GM23338 (cell line): ENCODE data around the gene EDAR. TPM values are rescaled to one million over a fixed set of nuclear protein-coding genes. Genes with fewer than 3 reads are reported as not detected.
A peak's percentile ranks its signal among the peaks of the same experiment; 100 is the strongest.

Source experiments
- ATAC-seq: fragments of 200-7000 bp; cut with Tn5 transposase; 3 replicates; pipeline ENCODE4 v1.9.1; 2020
- DNase-seq: peaks from one replicate; pipeline ENCODE4 v3.0.0-alpha.2; 2015; ENCODE audit warnings: low spot score
- H2AFZ ChIP-seq: fragments of 200-600 bp; sonication (generic); 2 replicates; pipeline ENCODE4 v1.8.0; 2016; ENCODE audit warnings: antibody characterized with exemption, mild to moderate bottlenecking, moderate library complexity
- H3F3A ChIP-seq: fragments of 200-600 bp; sonication (generic); replicated peaks from 2 replicates; pipeline ENCODE4 v1.8.0; 2017; ENCODE audit warnings: antibody characterized with exemption, mixed run types, low read depth
- H3K27ac ChIP-seq: fragments of 200-600 bp; sonication (generic); 2 replicates; pipeline ENCODE4 v1.6.1; 2016; ENCODE audit warnings: low read depth
- H3K27me3 ChIP-seq: fragments of 200-600 bp; sonication (generic); 2 replicates; pipeline ENCODE4 v1.8.0; 2016; ENCODE audit warnings: mild to moderate bottlenecking, mixed run types, moderate library complexity; ENCODE audit not compliant: insufficient read depth
- H3K36me3 ChIP-seq: fragments of 200-600 bp; sonication (generic); 2 replicates; pipeline ENCODE4 v1.8.0; 2016; ENCODE audit warnings: mild to moderate bottlenecking; ENCODE audit not compliant: insufficient read depth
- H3K4me1 ChIP-seq: fragments of 200-600 bp; sonication (generic); 2 replicates; pipeline ENCODE4 v1.8.0; 2016; ENCODE audit warnings: mild to moderate bottlenecking, moderate library complexity; ENCODE audit not compliant: insufficient read depth
- H3K4me2 ChIP-seq: fragments of 200-600 bp; sonication (generic); 2 replicates; pipeline ENCODE4 v1.7.1; 2017; ENCODE audit warnings: mixed run types
- H3K4me3 ChIP-seq: fragments of 200-600 bp; sonication (generic); 2 replicates; pipeline ENCODE4 v1.6.1; 2016; ENCODE audit warnings: mixed run types
- H3K79me2 ChIP-seq: fragments of 200-600 bp; sonication (generic); replicated peaks from 2 replicates; pipeline ENCODE4 v1.8.0; 2017; ENCODE audit warnings: mild to moderate bottlenecking; ENCODE audit not compliant: insufficient read depth
- H3K9me2 ChIP-seq: fragments of 200-600 bp; sonication (generic); 2 replicates; pipeline ENCODE4 v1.8.0; 2017; ENCODE audit not compliant: insufficient read depth
- H4K20me1 ChIP-seq: fragments of 200-600 bp; sonication (generic); replicated peaks from 2 replicates; pipeline ENCODE4 v1.8.0; 2017; ENCODE audit warnings: mild to moderate bottlenecking; ENCODE audit not compliant: insufficient read depth
- H3K27ac Mint-ChIP-seq: 2 replicates; pipeline ENCODE4 v1.8.0; 2020; ENCODE audit warnings: inconsistent platforms, mild to moderate bottlenecking, moderate library complexity, mixed read lengths
- H3K27me3 Mint-ChIP-seq: 3 replicates; pipeline ENCODE4 v1.8.0; 2022; ENCODE audit warnings: low read depth, mild to moderate bottlenecking, moderate library complexity, mixed read lengths, inconsistent platforms; ENCODE audit not compliant: insufficient read depth, poor library complexity
- H3K36me3 Mint-ChIP-seq: 3 replicates; pipeline ENCODE4 v1.8.0; 2021; ENCODE audit warnings: low read depth, mild to moderate bottlenecking, inconsistent platforms, moderate library complexity, mixed read lengths
- H3K4me1 Mint-ChIP-seq: 3 replicates; pipeline ENCODE4 v1.8.0; 2020; ENCODE audit warnings: mild to moderate bottlenecking, inconsistent platforms, mixed read lengths
- H3K4me3 Mint-ChIP-seq: 3 replicates; pipeline ENCODE4 v1.8.0; 2021; ENCODE audit warnings: moderate library complexity, mild to moderate bottlenecking, inconsistent platforms, mixed read lengths
- H3K9me3 Mint-ChIP-seq: 3 replicates; pipeline ENCODE4 v1.8.0; 2020; ENCODE audit warnings: moderate library complexity, mild to moderate bottlenecking, inconsistent platforms, mixed read lengths
- CREB1 ChIP-seq: fragments of 250-450 bp; sonication (Bioruptor Pico); IDR thresholded peaks from 2 replicates; pipeline ENCODE4 v1.5.0; 2020; ENCODE audit warnings: low read depth, mild to moderate bottlenecking, moderate library complexity
- EZH2 ChIP-seq: fragments of 200-600 bp; sonication (generic); IDR thresholded peaks from one replicate; pipeline ENCODE4 v1.8.0; 2017; ENCODE audit warnings: antibody characterized with exemption, mild to moderate bottlenecking, low read depth; ENCODE audit not compliant: unreplicated experiment
- EZH2phosphoT487 ChIP-seq: fragments of 200-600 bp; sonication (generic); IDR thresholded peaks from one replicate; pipeline ENCODE4 v1.8.1; 2018; ENCODE audit warnings: antibody characterized with exemption; ENCODE audit not compliant: unreplicated experiment
- JUNB ChIP-seq: IDR thresholded peaks from one replicate; pipeline ENCODE4 v1.6.1; 2016; ENCODE audit warnings: antibody characterized with exemption; ENCODE audit not compliant: unreplicated experiment
- POLR2AphosphoS5 ChIP-seq: IDR thresholded peaks from 2 replicates; pipeline ENCODE4 v1.6.1; 2016; ENCODE audit warnings: antibody characterized with exemption, low read depth
- STAT1 ChIP-seq: IDR thresholded peaks from one replicate; pipeline ENCODE4 v1.6.1; 2016; ENCODE audit warnings: antibody characterized with exemption; ENCODE audit not compliant: unreplicated experiment
- ZNF114 ChIP-seq: fragments of 250-450 bp; sonication (Bioruptor Pico); IDR thresholded peaks from 2 replicates; pipeline ENCODE4 v1.5.0; 2020; ENCODE audit warnings: mild to moderate bottlenecking, moderate library complexity
- polyA plus RNA-seq: library from polyadenylated mRNA; unstranded; fragments of >200 nt; fragmentation: Nextera tagmentation; extraction: Ambion mirVana; gene quantifications from 2 replicates; pipeline ENCODE4 v1.2.1, GENCODE V29; 2016
- total RNA-seq: library from RNA; depleted of rRNA; stranded (reverse); fragments of >200 nt; shearing (Covaris generic); gene quantifications from 2 replicates; pipeline ENCODE4 v1.2.3, GENCODE V29; 2014
- TF ChIP-seq, protein P1 (sequence below): fragments of 250-450 bp; sonication (Bioruptor Pico); IDR thresholded peaks from 2 replicates; pipeline ENCODE4 v1.5.0; 2020; ENCODE audit warnings: mild to moderate bottlenecking, moderate library complexity
- TF ChIP-seq, protein P2 (sequence below), 2 experiments: fragments of 200-600 bp in 1 of 2; sonication (generic) in 1 of 2; conservative IDR thresholded peaks; 2 replicates each; pipeline versions ENCODE4 v1.5.1 to v1.6.1; 2016 to 2017; ENCODE audit warnings: antibody characterized with exemption in 2 of 2, low read depth in 2 of 2, mild to moderate bottlenecking in 2 of 2, moderate library complexity in 1 of 2
- TF ChIP-seq, protein P3 (sequence below): IDR thresholded peaks from one replicate; pipeline ENCODE4 v1.6.1; 2018; ENCODE audit warnings: antibody characterized with exemption; ENCODE audit not compliant: unreplicated experiment

The EDAR gene
- total and polyA plus RNA-seq, 2 experiments from 2014 or later: not detected

DNA sequence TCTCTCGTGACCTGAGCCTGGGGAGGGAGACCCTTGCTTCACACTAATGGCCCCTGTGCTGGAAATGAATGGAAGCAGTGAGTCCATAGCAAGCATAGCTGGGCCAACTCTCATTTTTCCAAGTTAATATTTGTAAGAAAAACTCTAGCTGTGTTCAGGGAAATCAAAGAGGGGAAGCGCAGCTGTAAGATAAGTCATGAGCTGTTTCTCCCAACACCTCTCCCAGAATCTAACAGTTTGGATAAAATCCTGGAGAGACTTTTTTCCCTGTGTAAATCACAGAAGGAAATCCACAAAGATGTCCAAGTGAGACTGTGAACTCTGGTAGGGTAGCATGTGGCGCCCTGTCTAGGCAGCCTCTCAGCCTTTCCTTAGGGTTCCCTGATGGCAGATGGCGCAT, 27.2 kb downstream of the EDAR start (continued):
- TF ChIP-seq, protein P1, sequence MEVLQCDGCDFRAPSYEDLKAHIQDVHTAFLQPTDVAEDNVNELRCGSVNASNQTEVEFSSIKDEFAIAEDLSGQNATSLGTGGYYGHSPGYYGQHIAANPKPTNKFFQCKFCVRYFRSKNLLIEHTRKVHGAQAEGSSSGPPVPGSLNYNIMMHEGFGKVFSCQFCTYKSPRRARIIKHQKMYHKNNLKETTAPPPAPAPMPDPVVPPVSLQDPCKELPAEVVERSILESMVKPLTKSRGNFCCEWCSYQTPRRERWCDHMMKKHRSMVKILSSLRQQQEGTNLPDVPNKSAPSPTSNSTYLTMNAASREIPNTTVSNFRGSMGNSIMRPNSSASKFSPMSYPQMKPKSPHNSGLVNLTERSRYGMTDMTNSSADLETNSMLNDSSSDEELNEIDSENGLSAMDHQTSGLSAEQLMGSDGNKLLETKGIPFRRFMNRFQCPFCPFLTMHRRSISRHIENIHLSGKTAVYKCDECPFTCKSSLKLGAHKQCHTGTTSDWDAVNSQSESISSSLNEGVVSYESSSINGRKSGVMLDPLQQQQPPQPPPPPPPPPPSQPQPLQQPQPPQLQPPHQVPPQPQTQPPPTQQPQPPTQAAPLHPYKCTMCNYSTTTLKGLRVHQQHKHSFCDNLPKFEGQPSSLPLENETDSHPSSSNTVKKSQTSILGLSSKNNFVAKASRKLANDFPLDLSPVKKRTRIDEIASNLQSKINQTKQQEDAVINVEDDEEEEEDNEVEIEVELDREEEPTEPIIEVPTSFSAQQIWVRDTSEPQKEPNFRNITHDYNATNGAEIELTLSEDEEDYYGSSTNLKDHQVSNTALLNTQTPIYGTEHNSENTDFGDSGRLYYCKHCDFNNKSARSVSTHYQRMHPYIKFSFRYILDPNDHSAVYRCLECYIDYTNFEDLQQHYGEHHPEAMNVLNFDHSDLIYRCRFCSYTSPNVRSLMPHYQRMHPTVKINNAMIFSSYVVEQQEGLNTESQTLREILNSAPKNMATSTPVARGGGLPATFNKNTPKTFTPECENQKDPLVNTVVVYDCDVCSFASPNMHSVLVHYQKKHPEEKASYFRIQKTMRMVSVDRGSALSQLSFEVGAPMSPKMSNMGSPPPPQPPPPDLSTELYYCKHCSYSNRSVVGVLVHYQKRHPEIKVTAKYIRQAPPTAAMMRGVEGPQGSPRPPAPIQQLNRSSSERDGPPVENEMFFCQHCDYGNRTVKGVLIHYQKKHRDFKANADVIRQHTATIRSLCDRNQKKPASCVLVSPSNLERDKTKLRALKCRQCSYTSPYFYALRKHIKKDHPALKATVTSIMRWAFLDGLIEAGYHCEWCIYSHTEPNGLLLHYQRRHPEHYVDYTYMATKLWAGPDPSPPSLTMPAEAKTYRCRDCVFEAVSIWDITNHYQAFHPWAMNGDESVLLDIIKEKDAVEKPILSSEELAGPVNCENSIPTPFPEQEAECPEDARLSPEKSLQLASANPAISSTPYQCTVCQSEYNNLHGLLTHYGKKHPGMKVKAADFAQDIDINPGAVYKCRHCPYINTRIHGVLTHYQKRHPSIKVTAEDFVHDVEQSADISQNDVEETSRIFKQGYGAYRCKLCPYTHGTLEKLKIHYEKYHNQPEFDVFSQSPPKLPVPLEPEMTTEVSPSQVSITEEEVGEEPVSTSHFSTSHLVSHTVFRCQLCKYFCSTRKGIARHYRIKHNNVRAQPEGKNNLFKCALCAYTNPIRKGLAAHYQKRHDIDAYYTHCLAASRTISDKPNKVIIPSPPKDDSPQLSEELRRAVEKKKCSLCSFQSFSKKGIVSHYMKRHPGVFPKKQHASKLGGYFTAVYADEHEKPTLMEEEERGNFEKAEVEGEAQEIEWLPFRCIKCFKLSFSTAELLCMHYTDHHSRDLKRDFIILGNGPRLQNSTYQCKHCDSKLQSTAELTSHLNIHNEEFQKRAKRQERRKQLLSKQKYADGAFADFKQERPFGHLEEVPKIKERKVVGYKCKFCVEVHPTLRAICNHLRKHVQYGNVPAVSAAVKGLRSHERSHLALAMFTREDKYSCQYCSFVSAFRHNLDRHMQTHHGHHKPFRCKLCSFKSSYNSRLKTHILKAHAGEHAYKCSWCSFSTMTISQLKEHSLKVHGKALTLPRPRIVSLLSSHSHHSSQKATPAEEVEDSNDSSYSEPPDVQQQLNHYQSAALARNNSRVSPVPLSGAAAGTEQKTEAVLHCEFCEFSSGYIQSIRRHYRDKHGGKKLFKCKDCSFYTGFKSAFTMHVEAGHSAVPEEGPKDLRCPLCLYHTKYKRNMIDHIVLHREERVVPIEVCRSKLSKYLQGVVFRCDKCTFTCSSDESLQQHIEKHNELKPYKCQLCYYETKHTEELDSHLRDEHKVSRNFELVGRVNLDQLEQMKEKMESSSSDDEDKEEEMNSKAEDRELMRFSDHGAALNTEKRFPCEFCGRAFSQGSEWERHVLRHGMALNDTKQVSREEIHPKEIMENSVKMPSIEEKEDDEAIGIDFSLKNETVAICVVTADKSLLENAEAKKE (CRISPR knock-in tag): no peak
- TF ChIP-seq, protein P2, sequence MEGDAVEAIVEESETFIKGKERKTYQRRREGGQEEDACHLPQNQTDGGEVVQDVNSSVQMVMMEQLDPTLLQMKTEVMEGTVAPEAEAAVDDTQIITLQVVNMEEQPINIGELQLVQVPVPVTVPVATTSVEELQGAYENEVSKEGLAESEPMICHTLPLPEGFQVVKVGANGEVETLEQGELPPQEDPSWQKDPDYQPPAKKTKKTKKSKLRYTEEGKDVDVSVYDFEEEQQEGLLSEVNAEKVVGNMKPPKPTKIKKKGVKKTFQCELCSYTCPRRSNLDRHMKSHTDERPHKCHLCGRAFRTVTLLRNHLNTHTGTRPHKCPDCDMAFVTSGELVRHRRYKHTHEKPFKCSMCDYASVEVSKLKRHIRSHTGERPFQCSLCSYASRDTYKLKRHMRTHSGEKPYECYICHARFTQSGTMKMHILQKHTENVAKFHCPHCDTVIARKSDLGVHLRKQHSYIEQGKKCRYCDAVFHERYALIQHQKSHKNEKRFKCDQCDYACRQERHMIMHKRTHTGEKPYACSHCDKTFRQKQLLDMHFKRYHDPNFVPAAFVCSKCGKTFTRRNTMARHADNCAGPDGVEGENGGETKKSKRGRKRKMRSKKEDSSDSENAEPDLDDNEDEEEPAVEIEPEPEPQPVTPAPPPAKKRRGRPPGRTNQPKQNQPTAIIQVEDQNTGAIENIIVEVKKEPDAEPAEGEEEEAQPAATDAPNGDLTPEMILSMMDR (conservative IDR thresholded peaks at IDR 0.05; ENCODE audit: low read depth in 2 of 2): no peak
- TF ChIP-seq STAT1: no peak

DNA sequence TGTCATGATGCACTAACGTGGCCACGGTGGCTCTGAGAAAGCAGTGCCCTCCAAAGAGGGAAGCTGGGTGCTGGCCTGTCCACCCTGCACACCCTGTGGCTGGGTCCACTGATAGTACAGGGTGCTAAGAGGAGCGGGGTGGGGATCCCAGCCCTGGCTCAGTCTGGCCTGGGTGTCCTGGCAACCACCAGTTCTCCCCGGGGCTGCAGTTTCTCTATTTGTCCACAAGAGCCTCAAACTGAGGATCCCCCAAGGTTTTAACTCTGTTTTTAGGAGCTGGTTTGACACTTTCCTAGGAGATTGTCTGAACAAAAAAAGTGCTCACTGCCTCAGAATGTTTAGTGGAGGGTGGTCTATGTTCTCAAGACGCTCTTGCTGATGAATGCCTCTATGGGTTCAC, 29.0 kb downstream of the EDAR start:
- H3K4me3 Mint-ChIP-seq: no peak overlapping the region; the same call in 2 of the 3 replicates
- no peak overlapping the region for H3K27ac Mint-ChIP-seq
- H3K4me1 Mint-ChIP-seq: peaks cover 35% of the 10 kb centered on the region
- H3K4me1 ChIP-seq: peaks cover 16% of the 10 kb centered on the region
- DNase-seq (peak; percentile 56), ATAC-seq (peak; percentile 77)
- no peak overlapping the region for H3K27ac ChIP-seq
- no peaks in the 10 kb centered on the region for H3K36me3 ChIP-seq
- no peaks in the 10 kb centered on the region for H3K79me2 ChIP-seq
- H3K27me3 ChIP-seq: no peaks in the 10 kb centered on the region
- peaks cover 4% of the 10 kb centered on the region for H3K27me3 Mint-ChIP-seq
- no peak overlapping the region for H3K4me3 ChIP-seq
- 0 out of 2 replicates have a peak, but pooled peaks cover 2% of the 10 kb centered on the region for H3K9me2 ChIP-seq
- H3K9me3 Mint-ChIP-seq: no peaks in the 10 kb centered on the region
- H3K4me2 ChIP-seq: no peak overlapping the region
- no peaks in the 10 kb centered on the region for H4K20me1 ChIP-seq
- 0 out of 2 replicates have a peak overlapping the region, but pooled peaks have one; percentile 59 for H2AFZ ChIP-seq
- no peaks in the 10 kb centered on the region for H3F3A ChIP-seq
- H3K36me3 Mint-ChIP-seq: no peaks in the 10 kb centered on the region
- TF ChIP-seq, protein P2 (conservative IDR thresholded peaks at IDR 0.05; ENCODE audit: low read depth in 2 of 2): no peak; a peak in 2 of 4 replicates
- TF ChIP-seq EZH2phosphoT487: no peak
- no peak for TF ChIP-seq JUNB
- no peak for TF ChIP-seq EZH2
- no peak for TF ChIP-seq STAT1
- no peak for TF ChIP-seq CREB1
- TF ChIP-seq POLR2AphosphoS5: no peak
- no peak for TF ChIP-seq ZNF114 (CRISPR knock-in tag)
- TF ChIP-seq, protein P3, sequence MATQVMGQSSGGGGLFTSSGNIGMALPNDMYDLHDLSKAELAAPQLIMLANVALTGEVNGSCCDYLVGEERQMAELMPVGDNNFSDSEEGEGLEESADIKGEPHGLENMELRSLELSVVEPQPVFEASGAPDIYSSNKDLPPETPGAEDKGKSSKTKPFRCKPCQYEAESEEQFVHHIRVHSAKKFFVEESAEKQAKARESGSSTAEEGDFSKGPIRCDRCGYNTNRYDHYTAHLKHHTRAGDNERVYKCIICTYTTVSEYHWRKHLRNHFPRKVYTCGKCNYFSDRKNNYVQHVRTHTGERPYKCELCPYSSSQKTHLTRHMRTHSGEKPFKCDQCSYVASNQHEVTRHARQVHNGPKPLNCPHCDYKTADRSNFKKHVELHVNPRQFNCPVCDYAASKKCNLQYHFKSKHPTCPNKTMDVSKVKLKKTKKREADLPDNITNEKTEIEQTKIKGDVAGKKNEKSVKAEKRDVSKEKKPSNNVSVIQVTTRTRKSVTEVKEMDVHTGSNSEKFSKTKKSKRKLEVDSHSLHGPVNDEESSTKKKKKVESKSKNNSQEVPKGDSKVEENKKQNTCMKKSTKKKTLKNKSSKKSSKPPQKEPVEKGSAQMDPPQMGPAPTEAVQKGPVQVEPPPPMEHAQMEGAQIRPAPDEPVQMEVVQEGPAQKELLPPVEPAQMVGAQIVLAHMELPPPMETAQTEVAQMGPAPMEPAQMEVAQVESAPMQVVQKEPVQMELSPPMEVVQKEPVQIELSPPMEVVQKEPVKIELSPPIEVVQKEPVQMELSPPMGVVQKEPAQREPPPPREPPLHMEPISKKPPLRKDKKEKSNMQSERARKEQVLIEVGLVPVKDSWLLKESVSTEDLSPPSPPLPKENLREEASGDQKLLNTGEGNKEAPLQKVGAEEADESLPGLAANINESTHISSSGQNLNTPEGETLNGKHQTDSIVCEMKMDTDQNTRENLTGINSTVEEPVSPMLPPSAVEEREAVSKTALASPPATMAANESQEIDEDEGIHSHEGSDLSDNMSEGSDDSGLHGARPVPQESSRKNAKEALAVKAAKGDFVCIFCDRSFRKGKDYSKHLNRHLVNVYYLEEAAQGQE: no peak
